Loucy (cell line): ENCODE results near the gene GLO1.

Experiments used
- EZH2phosphoT487 ChIP-seq: fragments of 200-600 bp; IDR thresholded peaks from 2 replicates; pipeline ENCODE4 v1.6.1; 2018; ENCODE audit warnings: antibody characterized with exemption, mild to moderate bottlenecking, moderate library complexity, borderline replicate concordance
- TF ChIP-seq, protein P1 (sequence below): fragments of 200-600 bp; sonication (generic); conservative IDR thresholded peaks from 2 replicates; pipeline ENCODE4 v1.5.1; 2014; ENCODE audit warnings: mild to moderate bottlenecking, antibody characterized with exemption, low read length

DNA sequence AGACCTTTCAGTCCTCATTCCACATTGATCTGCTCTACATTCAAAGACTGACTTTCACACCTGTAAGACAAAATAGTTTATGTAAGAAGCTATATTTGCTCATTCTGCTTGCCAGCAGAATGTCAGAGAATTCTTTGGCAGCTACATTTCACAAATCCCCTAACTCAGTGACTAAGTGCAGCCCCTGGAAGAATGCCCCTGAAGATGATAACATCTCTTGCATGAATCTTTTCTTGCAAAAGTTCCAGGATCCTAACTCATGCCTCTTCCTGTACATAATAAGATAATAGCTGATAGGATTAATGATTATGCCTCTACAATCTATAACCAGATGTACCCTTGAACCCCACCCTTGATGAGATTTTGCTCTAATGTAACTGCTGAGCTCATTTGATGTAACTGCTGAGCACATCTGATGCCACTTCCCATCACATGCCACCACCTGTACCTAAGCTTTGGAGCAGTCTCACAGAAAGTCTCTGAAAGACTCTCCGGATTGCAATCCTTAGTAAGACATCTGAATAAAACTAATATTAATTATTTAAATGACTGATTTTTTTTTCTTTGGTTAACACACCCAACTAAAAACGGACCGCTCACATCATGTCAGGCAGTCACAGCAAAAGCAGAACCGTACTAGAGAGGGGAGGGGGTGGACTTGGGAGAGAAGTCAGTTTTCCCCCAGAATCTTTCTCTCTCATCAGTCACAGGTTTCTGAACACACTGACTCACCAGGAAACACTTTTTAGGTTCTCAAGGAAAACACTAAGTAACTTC lies 11.5 kb upstream of the GLO1 start:
- TF ChIP-seq, protein P1, sequence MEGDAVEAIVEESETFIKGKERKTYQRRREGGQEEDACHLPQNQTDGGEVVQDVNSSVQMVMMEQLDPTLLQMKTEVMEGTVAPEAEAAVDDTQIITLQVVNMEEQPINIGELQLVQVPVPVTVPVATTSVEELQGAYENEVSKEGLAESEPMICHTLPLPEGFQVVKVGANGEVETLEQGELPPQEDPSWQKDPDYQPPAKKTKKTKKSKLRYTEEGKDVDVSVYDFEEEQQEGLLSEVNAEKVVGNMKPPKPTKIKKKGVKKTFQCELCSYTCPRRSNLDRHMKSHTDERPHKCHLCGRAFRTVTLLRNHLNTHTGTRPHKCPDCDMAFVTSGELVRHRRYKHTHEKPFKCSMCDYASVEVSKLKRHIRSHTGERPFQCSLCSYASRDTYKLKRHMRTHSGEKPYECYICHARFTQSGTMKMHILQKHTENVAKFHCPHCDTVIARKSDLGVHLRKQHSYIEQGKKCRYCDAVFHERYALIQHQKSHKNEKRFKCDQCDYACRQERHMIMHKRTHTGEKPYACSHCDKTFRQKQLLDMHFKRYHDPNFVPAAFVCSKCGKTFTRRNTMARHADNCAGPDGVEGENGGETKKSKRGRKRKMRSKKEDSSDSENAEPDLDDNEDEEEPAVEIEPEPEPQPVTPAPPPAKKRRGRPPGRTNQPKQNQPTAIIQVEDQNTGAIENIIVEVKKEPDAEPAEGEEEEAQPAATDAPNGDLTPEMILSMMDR: no peak
- TF ChIP-seq EZH2phosphoT487: no peak
